Fibroblast of villous mesenchyme (primary cell): ENCODE measurements around the gene REV1. TPM values are rescaled to one million over a fixed set of nuclear protein-coding genes. Genes with fewer than 3 reads are reported as not detected.
A peak's percentile ranks its signal among the peaks of the same experiment; 100 is the strongest.

Source experiments
- DNase-seq: peaks from one replicate; pipeline ENCODE4 v3.0.0-alpha.2; 2010; ENCODE audit warnings: low read depth
- H3K4me3 ChIP-seq: 2 replicates; pipeline ENCODE4 v1.5.1; 2011; ENCODE audit warnings: low read depth, mild to moderate bottlenecking, low read length
- total RNA-seq: library from RNA; depleted of rRNA; stranded (reverse); fragments of >200 nt; gene quantifications from 2 replicates; pipeline ENCODE4 v1.2.3, GENCODE V29; 2012
- TF ChIP-seq, protein P1 (sequence below): IDR thresholded peaks from 2 replicates; pipeline ENCODE4 v1.5.1; 2012; ENCODE audit warnings: low read depth, mild to moderate bottlenecking, low read length; ENCODE audit not compliant: insufficient read depth

The REV1 gene
- total RNA-seq, 1 donor: 44.0 TPM

DNA sequence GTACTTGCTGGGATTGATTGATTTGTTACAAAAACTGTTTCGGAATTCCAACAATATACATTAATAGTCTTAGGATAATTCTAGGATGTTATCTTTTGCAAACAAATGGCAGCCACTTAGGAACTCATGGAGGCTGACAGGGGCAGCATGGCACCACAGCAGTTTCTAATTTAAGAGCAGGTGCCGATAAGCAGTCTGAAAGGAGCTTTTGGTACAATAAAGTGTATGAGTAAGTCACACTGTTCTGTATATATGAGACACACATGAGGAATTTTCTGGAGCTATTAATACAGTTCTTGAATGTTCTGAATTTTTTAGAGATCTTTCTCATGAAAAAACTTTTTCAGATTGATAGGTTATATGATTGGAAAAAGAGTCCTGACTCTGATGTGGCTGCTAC lies 100.4 kb downstream of the REV1 start:
- DNase-seq: peak; percentile 20
- TF ChIP-seq, protein P1, sequence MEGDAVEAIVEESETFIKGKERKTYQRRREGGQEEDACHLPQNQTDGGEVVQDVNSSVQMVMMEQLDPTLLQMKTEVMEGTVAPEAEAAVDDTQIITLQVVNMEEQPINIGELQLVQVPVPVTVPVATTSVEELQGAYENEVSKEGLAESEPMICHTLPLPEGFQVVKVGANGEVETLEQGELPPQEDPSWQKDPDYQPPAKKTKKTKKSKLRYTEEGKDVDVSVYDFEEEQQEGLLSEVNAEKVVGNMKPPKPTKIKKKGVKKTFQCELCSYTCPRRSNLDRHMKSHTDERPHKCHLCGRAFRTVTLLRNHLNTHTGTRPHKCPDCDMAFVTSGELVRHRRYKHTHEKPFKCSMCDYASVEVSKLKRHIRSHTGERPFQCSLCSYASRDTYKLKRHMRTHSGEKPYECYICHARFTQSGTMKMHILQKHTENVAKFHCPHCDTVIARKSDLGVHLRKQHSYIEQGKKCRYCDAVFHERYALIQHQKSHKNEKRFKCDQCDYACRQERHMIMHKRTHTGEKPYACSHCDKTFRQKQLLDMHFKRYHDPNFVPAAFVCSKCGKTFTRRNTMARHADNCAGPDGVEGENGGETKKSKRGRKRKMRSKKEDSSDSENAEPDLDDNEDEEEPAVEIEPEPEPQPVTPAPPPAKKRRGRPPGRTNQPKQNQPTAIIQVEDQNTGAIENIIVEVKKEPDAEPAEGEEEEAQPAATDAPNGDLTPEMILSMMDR: no peak
- H3K4me3 ChIP-seq: no peak overlapping the region

DNA sequence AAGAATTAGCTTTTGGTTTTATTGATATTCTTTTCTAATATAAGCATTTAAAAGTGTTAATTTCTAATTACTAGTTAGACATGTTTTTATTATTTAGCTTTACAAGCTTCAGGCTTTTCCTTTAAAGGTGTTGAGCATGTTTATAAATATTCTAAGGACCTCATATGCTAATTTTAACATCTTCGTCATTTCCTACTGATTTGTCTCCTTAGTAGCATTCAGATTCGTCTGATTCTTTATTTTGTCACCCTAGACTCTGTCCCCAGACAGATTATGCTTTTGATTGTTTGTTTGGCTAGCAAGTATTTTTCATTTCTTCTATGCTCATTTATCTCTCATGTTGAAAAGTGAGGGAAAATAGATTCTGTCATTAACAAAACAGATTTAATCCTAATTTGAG lies 100.9 kb downstream of the REV1 start:
- no peak overlapping the region for H3K4me3 ChIP-seq
- no peak for DNase-seq
- TF ChIP-seq, protein P1: no peak

DNA sequence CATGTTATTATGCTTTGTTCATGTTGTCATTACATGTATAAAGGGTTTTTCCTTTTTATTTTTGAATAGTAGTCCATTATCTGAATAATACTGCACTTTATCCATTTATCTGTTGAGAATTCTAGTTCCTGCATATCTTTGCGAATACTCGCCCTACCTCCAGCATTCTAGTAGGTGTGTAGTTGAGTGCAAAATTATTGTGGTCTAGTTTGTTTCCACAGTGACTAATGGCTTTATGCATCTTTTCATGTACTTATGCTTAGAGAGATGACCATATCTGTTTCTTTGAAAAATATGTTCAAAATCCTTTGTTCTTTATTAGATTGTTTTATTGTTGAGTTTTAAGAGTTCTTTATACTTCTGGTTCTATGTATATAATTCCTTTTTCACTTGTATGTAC lies 103.8 kb downstream of the REV1 start:
- TF ChIP-seq, protein P1: no peak
- no peak for DNase-seq
- no peak overlapping the region for H3K4me3 ChIP-seq

DNA sequence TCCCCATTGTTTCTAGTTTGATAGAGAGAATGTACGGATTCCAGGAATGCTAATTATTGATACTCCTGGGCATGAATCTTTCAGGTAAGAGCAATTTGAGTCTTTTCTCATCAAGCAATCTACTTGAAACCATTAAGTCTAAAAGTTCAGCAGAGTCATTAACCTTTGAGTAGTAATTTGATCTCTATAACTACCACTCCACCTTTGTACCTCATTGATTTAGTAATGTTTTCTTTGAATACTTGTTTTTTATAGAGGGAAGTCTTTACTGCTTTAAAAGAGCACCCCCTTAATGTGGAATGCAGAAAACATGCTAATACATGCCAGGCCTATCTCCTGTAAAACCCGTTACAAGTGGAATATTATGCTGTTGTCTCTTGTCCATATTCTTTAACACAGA lies 107.7 kb downstream of the REV1 start:
- no peak for DNase-seq
- no peak overlapping the region for H3K4me3 ChIP-seq
- TF ChIP-seq, protein P1: no peak

DNA sequence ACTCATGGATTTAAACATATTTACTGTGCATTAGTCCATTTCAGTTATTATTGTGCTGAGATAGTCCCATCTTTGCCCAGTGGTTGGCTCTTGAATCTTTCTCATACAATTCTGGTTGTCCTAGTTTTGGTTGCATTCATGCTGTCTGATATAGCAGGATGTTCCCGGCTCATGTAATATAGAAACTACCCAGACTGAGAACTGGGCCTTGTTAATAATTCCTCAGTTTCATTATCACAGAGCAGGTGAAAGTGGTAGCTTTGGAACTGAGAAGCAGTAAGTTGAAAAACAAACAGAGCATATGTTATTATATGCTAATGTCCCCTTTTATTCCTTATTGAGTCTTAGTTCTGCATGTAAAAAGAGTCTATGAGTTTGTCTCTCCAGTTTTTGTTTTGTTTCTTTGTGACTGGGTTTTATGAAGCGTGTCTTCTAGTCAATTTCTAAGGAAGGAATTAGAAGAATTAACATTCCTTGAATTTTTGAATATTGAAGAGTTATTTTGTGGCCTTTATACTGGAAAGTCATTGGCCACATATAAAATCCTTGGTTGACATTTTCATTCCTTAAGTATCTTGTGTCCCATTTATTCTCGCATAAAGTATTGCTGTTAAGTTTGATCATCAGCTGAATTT lies 109.3 kb downstream of the REV1 start:
- TF ChIP-seq, protein P1: no peak
- H3K4me3 ChIP-seq: no peak overlapping the region
- DNase-seq: no peak

DNA sequence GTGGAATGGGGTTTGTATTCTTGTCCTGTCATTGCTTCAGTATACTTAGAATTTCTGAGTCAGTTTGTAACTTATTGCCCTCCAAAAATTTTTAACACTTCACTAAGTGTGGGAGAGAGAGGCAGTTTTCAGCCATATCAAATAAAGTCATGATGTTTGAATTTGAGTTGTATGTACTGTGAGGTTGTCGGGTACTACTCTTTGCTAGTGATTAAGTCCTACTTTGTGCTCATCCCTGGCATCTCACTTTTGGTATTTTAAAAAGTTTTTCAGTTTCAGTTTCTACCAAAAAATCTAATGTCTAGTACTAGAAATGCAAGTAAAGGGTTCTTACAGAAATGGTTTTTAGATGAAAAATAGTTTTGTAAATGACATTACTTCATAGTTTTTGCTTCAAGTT lies 111.9 kb downstream of the REV1 start:
- no peak overlapping the region for H3K4me3 ChIP-seq
- TF ChIP-seq, protein P1: no peak
- no peak for DNase-seq
